Right lobe of liver (tissue), 4 donors: ENCODE results near the gene SEPSECS.

Source experiments
- CTCF ChIP-seq, 4 donors: fragments of 200-600 bp in 3 of 4; fragments of 450-650 bp in 1 of 4; IDR thresholded peaks; one replicate each; pipeline versions ENCODE4 v1.5.1 to v1.8.0; 2016 to 2022; ENCODE audit warnings: antibody characterized with exemption in 4 of 4, mild to moderate bottlenecking in 2 of 4
- POLR2A ChIP-seq: fragments of 450-650 bp; IDR thresholded peaks from one replicate; pipeline ENCODE4 v1.6.1; 2017; ENCODE audit warnings: antibody characterized with exemption, mild to moderate bottlenecking
- donor health status: DM: no; HTN: no; CAD: no.
- donor health status: DM: no; HTN: no; CAD: no.
- donor health status: DM: no; HTN: yes; CAD: no.

- TF ChIP-seq CTCF (IDR thresholded peaks at IDR 0.05): no peak
- TF ChIP-seq POLR2A: no peak
These were observed 63.8 kb downstream of the SEPSECS start for GRCh38 chr4:25096251-25096980.
